GM23248 (cell line): ENCODE results near the gene YWHAB.

Experiments
- EZH2 ChIP-seq: fragments of 200-600 bp; sonication (generic); IDR thresholded peaks from 2 replicates; pipeline ENCODE4 v1.6.1; 2018; ENCODE audit warnings: antibody characterized with exemption, mild to moderate bottlenecking; ENCODE audit not compliant: insufficient read depth, poor library complexity, severe bottlenecking
- EZH2phosphoT487 ChIP-seq: fragments of 200-600 bp; sonication (generic); IDR thresholded peaks from 2 replicates; pipeline ENCODE4 v1.6.1; 2018; ENCODE audit warnings: antibody characterized with exemption, moderate library complexity, mild to moderate bottlenecking, low read depth; ENCODE audit not compliant: insufficient read depth

- no peak for TF ChIP-seq EZH2
- TF ChIP-seq EZH2phosphoT487, result no peak
Measured at GRCh38 chr20:44884907-44885391, 556 bp upstream of the YWHAB start.
